ENCODE results near the gene GPATCH2L. TPM values are rescaled to one million over a fixed set of nuclear protein-coding genes. Genes with fewer than 3 reads are reported as not detected.

The GPATCH2L gene
- total RNA-seq, 1 donor from 2014 or later: 78.8 TPM

- H3K9me3 Mint-ChIP-seq (ENCODE audit: unreplicated experiment): no peaks in the 10 kb centered on the region
- DNase-seq (ENCODE audit: low spot score): no peak
- TF ChIP-seq CTCF (IDR thresholded peaks at IDR 0.05; ENCODE audit: unreplicated experiment): no peak
- no peak overlapping the region for H3K4me3 Mint-ChIP-seq (ENCODE audit: unreplicated experiment)
- no peak overlapping the region for H3K27ac Mint-ChIP-seq (ENCODE audit: unreplicated experiment)
- H3K36me3 Mint-ChIP-seq (ENCODE audit: low read depth, unreplicated experiment): peaks cover 5% of the 10 kb centered on the region
- peaks cover 4% of the 10 kb centered on the region for H3K4me1 Mint-ChIP-seq (ENCODE audit: unreplicated experiment)
- peaks cover 2% of the 10 kb centered on the region for H3K27me3 Mint-ChIP-seq (ENCODE audit: unreplicated experiment)
These were observed 60.5 kb downstream of the GPATCH2L start for GRCh38 chr14:76212242-76212641.

- Mint-ChIP-seq H3K27ac (ENCODE audit: unreplicated experiment) (no peak overlapping the region), H3K4me3 (ENCODE audit: unreplicated experiment) (no peak overlapping the region), H3K4me1 (ENCODE audit: unreplicated experiment) (no peaks in the 10 kb centered on the region), H3K36me3 (ENCODE audit: low read depth, unreplicated experiment) (no peaks in the 10 kb centered on the region), H3K27me3 (ENCODE audit: unreplicated experiment) (no peaks in the 10 kb centered on the region), H3K9me3 (ENCODE audit: unreplicated experiment) (no peaks in the 10 kb centered on the region)
- TF ChIP-seq CTCF (IDR thresholded peaks at IDR 0.05; ENCODE audit: unreplicated experiment): no peak
- no peak for DNase-seq (ENCODE audit: low spot score)
These were observed 65.5 kb downstream of the GPATCH2L start for GRCh38 chr14:76217179-76217578.

GRCh38 chr14:76218662-76219061 is 66.9 kb downstream of the GPATCH2L start:
- Mint-ChIP-seq H3K4me1 (ENCODE audit: unreplicated experiment) (no peaks in the 10 kb centered on the region), H3K27me3 (ENCODE audit: unreplicated experiment) (no peaks in the 10 kb centered on the region), H3K9me3 (ENCODE audit: unreplicated experiment) (no peaks in the 10 kb centered on the region), H3K27ac (ENCODE audit: unreplicated experiment) (no peak overlapping the region), H3K4me3 (ENCODE audit: unreplicated experiment) (no peak overlapping the region), H3K36me3 (ENCODE audit: low read depth, unreplicated experiment) (no peaks in the 10 kb centered on the region)
- TF ChIP-seq CTCF (IDR thresholded peaks at IDR 0.05; ENCODE audit: unreplicated experiment): no peak
- no peak for DNase-seq (ENCODE audit: low spot score)

GRCh38 chr14:76219873-76220272 is 68.2 kb downstream of the GPATCH2L start:
- H3K4me1 Mint-ChIP-seq (ENCODE audit: unreplicated experiment): no peaks in the 10 kb centered on the region

More at GRCh38 chr14:76219873-76220272, 68.2 kb downstream of the GPATCH2L start:
- Mint-ChIP-seq H3K4me3 (ENCODE audit: unreplicated experiment) (no peak overlapping the region), H3K36me3 (ENCODE audit: low read depth, unreplicated experiment) (no peaks in the 10 kb centered on the region), H3K9me3 (ENCODE audit: unreplicated experiment) (no peaks in the 10 kb centered on the region), H3K27ac (ENCODE audit: unreplicated experiment) (no peak overlapping the region), H3K27me3 (ENCODE audit: unreplicated experiment) (no peaks in the 10 kb centered on the region)
- no peak for TF ChIP-seq CTCF (IDR thresholded peaks at IDR 0.05; ENCODE audit: unreplicated experiment)
- no peak for DNase-seq (ENCODE audit: low spot score)
